ENCODE results near the gene QARS1. TPM values are rescaled to one million over a fixed set of nuclear protein-coding genes. Genes with fewer than 3 reads are reported as not detected.

The QARS1 gene
- total and polyA plus RNA-seq, 2 of the 13 experiments (the other 11 are each of a cell fraction or from before 2014, with no cell fraction given), result 307 to 327 TPM

DNA sequence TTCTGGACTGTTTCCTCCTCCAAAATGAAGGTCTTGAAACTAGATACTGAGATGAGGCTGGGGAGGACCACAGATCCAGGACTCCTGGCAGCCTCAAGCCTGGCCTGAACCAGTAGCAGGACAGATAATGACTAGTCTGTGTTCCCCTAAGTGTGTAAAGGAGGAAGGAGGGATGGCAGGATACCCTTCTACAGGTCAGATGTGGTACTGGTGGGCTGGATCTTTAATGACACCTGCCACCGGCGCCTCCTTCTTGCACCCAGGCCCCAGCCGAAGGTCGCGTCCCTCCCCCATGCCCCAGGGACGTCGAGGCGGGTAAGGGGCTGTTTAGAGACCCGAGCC, 15.5 kb upstream of the QARS1 start:
- POLR2A ChIA-PET, result interaction anchor here (1.0 to 4.3 kb wide), 9 partner anchors 13 to 239 kb away, joined by 3 to 110 read pairs (median 12); partner anchors contain the start of genes GPX1, IMPDH2, LAMB2 and QARS1
- H3K36me3 ChIP-seq (replicated peaks in 1 of 2; ENCODE audit: control insufficient read depth in 1 of 2, insufficient read depth in 2 of 2, low read length in 2 of 2), result peaks cover 37 to 55% of the 10 kb centered on the region in 2 experiments
- intact Hi-C loops (cut with micrococcal nuclease; ENCODE audit: unreplicated experiment), result loop anchor here (2.0 kb wide), 1 partner anchor 15 kb away; the partner anchor contains the start of gene QARS1
- TF ChIP-seq ZNF678 (CRISPR knock-in tag; IDR thresholded peaks at IDR 0.05) (no peak), ETV5 (CRISPR knock-in tag; IDR thresholded peaks at IDR 0.05; ENCODE audit: borderline replicate concordance) (no peak), KLF13 (CRISPR knock-in tag; IDR thresholded peaks at IDR 0.05) (peak; percentile 44; the same call in 1 of the 2 replicates), ZNF720 (CRISPR knock-in tag; IDR thresholded peaks at IDR 0.05) (no peak), ZNF253 (CRISPR knock-in tag; IDR thresholded peaks at IDR 0.05; ENCODE audit: borderline replicate concordance) (no peak), SMARCE1 (IDR thresholded peaks at IDR 0.05; ENCODE audit: borderline replicate concordance) (no peak), HNF4A (CRISPR knock-in tag; IDR thresholded peaks at IDR 0.05) (no peak)
- TF ChIP-seq, protein P1, sequence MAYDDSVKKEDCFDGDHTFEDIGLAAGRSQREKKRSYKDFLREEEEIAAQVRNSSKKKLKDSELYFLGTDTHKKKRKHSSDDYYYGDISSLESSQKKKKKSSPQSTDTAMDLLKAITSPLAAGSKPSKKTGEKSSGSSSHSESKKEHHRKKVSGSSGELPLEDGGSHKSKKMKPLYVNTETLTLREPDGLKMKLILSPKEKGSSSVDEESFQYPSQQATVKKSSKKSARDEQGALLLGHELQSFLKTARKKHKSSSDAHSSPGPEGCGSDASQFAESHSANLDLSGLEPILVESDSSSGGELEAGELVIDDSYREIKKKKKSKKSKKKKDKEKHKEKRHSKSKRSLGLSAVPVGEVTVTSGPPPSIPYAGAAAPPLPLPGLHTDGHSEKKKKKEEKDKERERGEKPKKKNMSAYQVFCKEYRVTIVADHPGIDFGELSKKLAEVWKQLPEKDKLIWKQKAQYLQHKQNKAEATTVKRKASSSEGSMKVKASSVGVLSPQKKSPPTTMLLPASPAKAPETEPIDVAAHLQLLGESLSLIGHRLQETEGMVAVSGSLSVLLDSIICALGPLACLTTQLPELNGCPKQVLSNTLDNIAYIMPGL (CRISPR knock-in tag; IDR thresholded peaks at IDR 0.05; ENCODE audit: borderline replicate concordance in 1 of 2, low read depth in 1 of 2), result no peak
- TF ChIP-seq, protein P2, sequence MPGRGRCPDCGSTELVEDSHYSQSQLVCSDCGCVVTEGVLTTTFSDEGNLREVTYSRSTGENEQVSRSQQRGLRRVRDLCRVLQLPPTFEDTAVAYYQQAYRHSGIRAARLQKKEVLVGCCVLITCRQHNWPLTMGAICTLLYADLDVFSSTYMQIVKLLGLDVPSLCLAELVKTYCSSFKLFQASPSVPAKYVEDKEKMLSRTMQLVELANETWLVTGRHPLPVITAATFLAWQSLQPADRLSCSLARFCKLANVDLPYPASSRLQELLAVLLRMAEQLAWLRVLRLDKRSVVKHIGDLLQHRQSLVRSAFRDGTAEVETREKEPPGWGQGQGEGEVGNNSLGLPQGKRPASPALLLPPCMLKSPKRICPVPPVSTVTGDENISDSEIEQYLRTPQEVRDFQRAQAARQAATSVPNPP (CRISPR knock-in tag; IDR thresholded peaks at IDR 0.05), result no peak
- TF ChIP-seq, protein P3, sequence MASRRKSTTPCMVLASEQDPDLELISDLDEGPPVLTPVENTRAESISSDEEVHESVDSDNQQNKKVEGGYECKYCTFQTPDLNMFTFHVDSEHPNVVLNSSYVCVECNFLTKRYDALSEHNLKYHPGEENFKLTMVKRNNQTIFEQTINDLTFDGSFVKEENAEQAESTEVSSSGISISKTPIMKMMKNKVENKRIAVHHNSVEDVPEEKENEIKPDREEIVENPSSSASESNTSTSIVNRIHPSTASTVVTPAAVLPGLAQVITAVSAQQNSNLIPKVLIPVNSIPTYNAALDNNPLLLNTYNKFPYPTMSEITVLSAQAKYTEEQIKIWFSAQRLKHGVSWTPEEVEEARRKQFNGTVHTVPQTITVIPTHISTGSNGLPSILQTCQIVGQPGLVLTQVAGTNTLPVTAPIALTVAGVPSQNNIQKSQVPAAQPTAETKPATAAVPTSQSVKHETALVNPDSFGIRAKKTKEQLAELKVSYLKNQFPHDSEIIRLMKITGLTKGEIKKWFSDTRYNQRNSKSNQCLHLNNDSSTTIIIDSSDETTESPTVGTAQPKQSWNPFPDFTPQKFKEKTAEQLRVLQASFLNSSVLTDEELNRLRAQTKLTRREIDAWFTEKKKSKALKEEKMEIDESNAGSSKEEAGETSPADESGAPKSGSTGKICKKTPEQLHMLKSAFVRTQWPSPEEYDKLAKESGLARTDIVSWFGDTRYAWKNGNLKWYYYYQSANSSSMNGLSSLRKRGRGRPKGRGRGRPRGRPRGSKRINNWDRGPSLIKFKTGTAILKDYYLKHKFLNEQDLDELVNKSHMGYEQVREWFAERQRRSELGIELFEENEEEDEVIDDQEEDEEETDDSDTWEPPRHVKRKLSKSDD (CRISPR knock-in tag; IDR thresholded peaks at IDR 0.05; ENCODE audit: low read depth), result no peak

More for the DNA sequence above, 15.5 kb upstream of the QARS1 start:
- ATAC-seq (peak; percentile 4), DNase-seq (ENCODE audit: low spot score) (no peak), FAIRE-seq (no peak)
- Histone ChIP-seq H3K4me3 (replicated peaks in 1 of 3; ENCODE audit: insufficient read depth in 1 of 3, low read depth in 2 of 3, low read length in 3 of 3) (peak overlapping the region; percentile 76 to 100 (median 95)), H3K27me3 (ENCODE audit: control insufficient read depth in 1 of 2, insufficient read depth in 2 of 2, low read length in 2 of 2) (no peaks in the 10 kb centered on the region; a peak in 1 of 5 replicates), H2AFZ (ENCODE audit: low read length) (no peak overlapping the region), H3K9ac (ENCODE audit: insufficient read depth, low read depth, low read length) (peak overlapping the region; percentile 97), H3K4me2 (ENCODE audit: low read depth, low read length) (peak overlapping the region; percentile 96), H4K20me1 (ENCODE audit: insufficient read depth, low read length) (no peaks in the 10 kb centered on the region), H3K79me2 (ENCODE audit: insufficient read depth, low read length) (peaks cover 14% of the 10 kb centered on the region), H3K9me3 (ENCODE audit: low read length) (no peaks in the 10 kb centered on the region), H3K27ac (ENCODE audit: extremely low read length, insufficient read depth, low read length) (peak overlapping the region; percentile 84), H3K4me1 (ENCODE audit: insufficient read depth, low read length) (peaks cover 19% of the 10 kb centered on the region)
- 3% methylated on average over 6 of the region's 9 CpGs for WGBS (ENCODE audit: low lambda C conversion rate)
- no TSS peak for BruUV-seq (replicated peaks)
- in situ Hi-C loops (cut with HindIII; ENCODE audit: extremely low pct_ligation_motif_present, low pct_unique_long_range_greater_than_20kb), result no loop called here
- CTCF ChIA-PET (ENCODE audit: low intra/inter-chr PET ratio, low total read pairs), result no interaction called here
